ENCODE measurements around the gene HOXA2.

- no peak for TF ChIP-seq CTCF (IDR thresholded peaks at IDR 0.05)
- no peak for TF ChIP-seq POLR2A (IDR thresholded peaks at IDR 0.05)
Observed at GRCh38 chr7:27138985-27139333, 36.5 kb upstream of the HOXA2 start.
